IPS-18c (cell line): ENCODE measurements around the gene CD300LG.
"Not testable (repeated sequence)": the region's sequence is repeated elsewhere in the genome, so short reads cannot be mapped to it uniquely, and the experiment has no call there.

Experiments
- H3K4me3 ChIP-seq: 2 replicates; pipeline ENCODE4 v1.7.0; 2013; ENCODE audit warnings: low read depth, mild to moderate bottlenecking, low read length, moderate library complexity; ENCODE audit not compliant: insufficient read depth
- H3K9me3 ChIP-seq: one replicate; pipeline ENCODE4 v1.6.1; 2013; ENCODE audit warnings: mild to moderate bottlenecking, low read length, moderate library complexity; ENCODE audit not compliant: control insufficient read depth, insufficient read depth

The CD300LG gene, protein sequence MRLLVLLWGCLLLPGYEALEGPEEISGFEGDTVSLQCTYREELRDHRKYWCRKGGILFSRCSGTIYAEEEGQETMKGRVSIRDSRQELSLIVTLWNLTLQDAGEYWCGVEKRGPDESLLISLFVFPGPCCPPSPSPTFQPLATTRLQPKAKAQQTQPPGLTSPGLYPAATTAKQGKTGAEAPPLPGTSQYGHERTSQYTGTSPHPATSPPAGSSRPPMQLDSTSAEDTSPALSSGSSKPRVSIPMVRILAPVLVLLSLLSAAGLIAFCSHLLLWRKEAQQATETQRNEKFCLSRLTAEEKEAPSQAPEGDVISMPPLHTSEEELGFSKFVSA

DNA sequence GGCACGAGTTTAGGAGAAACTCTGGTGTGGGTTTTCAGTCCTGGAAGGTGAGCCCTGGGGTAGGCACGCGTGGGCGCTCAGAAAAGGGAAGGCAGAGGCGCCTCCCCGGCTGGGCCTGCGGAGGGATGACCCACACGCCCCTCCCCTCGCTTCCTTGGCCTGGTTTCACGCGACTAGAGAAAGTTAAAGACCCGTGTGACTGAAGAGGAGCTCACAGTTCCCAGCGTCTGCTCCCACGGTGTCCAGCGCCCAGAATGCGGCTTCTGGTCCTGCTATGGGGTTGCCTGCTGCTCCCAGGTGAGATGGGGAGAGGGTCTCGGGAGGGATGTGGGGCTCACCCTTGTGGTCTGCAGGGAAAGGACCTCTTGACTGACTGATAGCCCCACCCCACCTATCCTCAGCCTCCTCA is at the start of gene CD300LG:
TSS of gene CD300LG (plus strand) at position 214 of the 409 bp plus-strand sequence. CDS start at position 255, 41 bp downstream.
- Histone ChIP-seq H3K4me3 (no peak within 1 kb of the TSS; the same call in 1 of the 2 replicates), H3K9me3 (no peaks in the 10 kb centered on the region)

DNA sequence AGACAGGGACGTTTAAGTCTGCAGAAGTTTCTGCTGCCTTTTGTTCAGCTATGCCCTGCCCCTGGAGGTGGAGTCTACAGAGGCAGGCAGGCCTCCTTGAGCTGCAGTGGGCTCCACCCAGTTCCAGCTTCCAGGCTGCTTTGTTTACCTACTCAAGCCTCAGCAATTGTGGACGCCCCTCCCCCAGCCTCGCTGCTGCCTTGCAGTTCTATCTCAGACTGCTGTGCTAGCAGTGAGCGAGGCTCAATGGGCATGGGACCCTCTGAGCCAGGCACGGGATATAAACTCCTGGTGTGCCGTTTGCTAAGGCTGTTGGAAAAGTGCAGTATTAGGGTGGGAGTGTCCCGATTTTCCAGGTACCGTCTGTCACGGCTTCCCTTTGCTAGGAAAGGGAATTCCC is 49.0 kb upstream of the CD300LG start:
- not testable (repeated sequence) for H3K4me3 ChIP-seq, H3K9me3 ChIP-seq

DNA sequence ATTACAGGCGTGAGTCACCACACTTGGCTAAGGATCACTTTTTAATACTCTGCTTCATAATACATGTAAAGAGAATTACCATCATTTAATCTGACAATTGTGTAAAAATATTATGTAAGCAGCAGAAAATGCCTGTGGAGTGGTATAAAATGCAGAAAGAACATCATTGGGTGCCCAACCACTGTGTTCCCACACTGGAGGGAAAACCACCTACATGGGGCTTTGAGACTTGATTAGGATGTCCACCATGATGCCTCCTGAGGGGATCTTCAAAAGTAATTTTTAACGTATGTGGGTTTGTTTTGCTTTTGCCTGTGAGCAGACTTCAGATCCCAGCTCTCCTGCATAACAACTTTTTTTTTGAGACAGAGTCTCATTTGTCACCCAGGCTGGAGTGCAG is 47.9 kb upstream of the CD300LG start:
- Histone ChIP-seq H3K4me3 (no peak overlapping the region), H3K9me3 (peaks cover 2% of the 10 kb centered on the region)

DNA sequence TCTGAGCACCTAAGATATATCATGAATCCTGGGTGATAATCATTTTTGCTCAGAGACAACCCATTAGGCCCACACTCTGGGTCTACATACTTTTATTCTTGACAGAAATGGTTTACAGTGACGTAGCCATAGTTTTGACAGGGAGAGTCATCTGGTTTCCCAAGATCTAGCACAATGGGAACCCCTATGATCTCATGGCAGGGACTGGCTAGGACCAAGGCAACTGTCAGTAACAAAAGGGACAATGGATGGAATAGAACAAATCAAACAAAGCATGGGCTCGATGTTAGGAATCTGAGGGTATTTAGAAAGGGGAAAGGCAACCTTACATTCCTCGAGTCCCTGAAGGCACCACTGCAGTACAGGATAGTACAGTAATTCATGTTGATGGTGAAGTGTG is 46.2 kb upstream of the CD300LG start:
- no peak overlapping the region for H3K4me3 ChIP-seq
- peaks cover 2% of the 10 kb centered on the region for H3K9me3 ChIP-seq

DNA sequence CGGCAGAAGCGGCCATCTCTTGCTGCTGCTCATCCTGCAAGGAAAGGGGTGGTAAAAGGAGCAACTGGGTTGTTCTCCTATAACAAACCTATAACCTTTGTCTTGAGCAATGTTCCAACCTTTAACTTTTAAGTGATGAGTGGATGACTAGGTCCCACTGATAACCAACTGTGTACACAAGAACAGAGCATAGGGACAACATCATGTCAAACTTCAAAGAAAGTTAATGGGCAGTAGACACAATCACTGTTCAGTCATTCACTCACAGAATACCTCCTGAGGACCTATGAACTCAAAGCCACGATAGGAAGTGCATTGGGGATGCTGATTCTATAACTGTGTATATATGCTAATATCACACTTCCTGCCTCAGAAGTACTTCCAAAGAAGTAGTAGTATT is 45.1 kb upstream of the CD300LG start:
- no peak overlapping the region for H3K4me3 ChIP-seq

DNA sequence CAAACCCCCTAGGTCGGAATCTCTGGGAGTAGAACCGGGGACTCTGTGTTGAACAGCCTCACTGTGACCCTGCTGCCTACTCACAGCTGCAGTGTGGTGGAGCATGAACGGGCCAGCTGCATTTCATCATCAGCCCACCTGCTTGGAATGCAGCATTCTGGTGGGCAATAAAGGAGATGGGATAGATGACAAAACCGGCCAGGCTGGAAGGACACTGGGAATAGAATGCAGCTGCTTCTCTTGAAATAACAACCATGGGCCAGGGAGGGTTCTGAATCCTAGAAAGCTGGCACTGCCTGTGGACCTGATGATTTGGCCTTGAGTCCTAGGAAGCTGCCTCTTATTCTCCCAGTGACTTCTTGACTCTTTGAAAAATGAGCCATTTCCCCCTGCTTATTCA is 43.2 kb upstream of the CD300LG start:
- Histone ChIP-seq H3K9me3 (no peaks in the 10 kb centered on the region), H3K4me3 (no peak overlapping the region)

More for the DNA sequence above, 45.1 kb upstream of the CD300LG start:
- peaks cover 2% of the 10 kb centered on the region for H3K9me3 ChIP-seq

DNA sequence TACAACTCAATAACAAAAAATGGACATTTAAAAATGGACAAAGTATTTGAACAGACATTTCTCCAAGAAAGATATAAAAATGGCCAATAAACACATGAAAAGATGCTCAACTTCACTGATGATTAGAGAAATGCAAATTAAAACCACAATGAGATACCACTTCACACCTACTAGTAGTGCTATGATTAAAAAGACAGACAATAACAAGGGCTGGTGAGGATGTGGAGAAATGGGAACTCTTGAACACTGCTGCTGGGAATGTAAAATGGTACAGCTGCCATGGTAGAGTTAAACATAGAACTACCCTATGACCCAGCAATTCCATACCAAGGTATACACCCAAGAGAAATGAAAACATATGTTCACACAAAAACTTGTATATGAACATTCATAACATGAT is 41.9 kb upstream of the CD300LG start:
- no peaks in the 10 kb centered on the region for H3K9me3 ChIP-seq
- no peak overlapping the region for H3K4me3 ChIP-seq

DNA sequence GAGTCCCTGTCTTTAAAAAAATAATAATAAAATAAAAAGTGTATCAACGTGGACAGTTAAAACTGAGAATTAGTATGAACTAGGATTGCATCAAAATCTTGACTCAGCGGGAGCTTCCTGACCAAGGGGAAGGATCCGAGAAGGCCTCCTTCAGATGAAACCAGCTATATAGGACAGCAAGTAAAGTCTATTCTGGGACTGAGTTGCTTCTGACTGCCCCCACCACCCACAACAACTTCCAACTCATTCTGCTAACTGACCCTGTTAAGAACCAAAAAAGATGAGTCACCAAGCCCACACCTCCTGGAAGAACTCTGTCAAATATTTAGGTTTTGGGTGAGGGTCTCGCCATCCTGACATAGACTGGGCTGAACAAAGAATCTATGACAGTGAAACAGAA is 38.9 kb upstream of the CD300LG start:
- H3K9me3 ChIP-seq = no peaks in the 10 kb centered on the region
- H3K4me3 ChIP-seq = no peak overlapping the region

DNA sequence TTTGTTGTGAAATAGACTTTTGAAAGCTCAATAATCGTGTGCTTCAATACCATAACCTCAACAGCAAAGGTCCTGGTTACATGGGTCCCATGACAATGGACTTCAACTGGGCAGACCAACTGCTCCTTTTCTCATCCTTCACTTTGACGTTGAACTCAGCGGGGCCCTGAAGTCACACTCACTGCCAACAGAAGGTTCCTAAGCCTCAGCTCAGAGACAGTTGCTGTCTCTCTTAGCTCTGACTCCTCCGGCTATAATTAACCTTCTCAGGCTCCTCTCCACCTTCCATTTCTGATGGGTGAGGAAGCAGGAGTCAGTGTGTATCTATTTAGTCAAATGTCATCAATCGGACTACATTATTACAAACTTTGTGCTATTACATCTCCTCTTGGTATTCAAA is 37.9 kb upstream of the CD300LG start:
- Histone ChIP-seq H3K9me3 (no peaks in the 10 kb centered on the region), H3K4me3 (no peak overlapping the region)

DNA sequence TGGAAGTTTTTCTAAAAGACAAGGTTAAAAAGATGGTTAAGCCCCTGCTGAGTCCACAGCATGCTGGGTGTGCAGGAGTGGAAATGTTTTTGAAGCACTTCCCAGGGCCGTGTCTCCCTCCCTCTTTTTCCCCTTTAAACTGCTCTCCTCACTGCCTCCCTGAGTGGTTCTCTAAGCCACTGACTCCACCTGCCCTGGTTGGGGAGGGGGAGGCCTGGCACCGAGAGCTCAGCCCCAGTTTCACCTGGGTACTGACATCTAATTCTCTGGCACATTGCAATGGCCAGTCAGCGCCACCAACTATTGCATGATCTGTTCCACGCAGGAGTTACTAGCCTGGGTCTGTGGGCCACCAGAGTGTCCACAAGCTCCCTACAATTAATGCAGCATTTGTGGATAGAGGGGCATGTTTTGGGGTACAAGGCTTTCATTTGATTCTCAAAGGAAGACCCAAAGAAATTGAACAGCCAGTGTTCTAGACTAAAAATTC is 36.7 kb upstream of the CD300LG start:
- no peak overlapping the region for H3K4me3 ChIP-seq

DNA sequence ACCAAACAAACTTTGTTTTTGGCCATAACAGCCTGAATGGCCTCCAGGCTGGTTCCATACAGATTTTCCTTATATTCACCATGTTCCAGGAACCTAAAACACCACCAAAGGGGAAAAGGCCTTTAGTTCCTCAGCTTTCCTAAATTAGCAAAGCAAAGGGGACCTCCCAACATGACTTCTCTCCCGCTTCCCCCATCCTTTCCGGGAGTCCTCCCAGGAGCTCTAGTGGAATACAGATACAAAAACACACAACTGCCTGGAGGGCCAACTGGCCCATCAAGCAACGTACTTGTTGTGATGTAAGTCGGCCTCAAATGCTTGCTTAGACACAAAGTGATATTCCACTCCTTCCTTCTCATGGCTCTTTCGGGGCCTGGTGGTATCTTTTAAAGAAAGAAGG is 36.2 kb upstream of the CD300LG start:
- Histone ChIP-seq H3K4me3 (no peak overlapping the region), H3K9me3 (peaks cover 2% of the 10 kb centered on the region)

More for the DNA sequence above, 36.7 kb upstream of the CD300LG start:
- H3K9me3 ChIP-seq = no peaks in the 10 kb centered on the region

DNA sequence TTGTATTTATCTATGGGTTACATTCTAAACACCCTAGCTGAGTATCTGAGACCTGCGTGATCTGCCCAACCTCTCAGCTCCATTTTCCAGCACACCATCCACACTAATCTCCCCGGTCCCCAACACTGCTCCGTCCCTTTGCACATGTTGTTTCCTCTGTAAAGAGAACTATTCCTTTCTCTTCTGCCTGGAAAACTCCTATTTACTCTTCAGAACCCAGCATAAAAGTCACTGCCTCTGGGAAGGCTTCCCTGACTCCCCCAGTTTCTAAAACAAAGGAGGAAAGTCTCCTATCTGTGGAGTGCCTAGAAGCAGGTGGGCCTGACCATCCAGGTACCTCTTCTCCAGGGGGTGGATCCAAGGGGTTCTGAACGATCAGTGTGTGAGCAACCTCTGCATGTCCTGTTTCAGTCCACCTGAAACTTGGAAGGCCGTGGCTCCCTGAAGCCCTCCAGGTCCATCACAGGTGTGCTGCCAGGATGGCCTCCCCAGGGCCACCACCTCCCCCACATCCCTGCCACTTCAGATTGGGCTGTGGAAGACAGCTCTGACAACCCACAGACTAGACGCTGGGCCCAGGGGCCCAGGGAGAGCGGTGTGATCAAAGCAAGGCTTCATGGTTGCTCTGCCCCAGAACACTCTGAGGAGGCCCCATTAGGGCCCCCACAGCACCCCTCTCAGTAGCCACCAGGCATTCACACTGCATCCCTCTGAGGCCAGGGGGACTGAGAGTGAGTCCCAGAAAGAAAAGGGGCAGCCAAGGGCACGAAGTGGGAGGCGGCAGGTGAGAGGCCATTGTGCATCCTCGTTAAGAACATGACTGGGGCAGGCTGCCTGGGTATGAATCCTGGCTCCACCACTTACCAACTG is 34.3 kb upstream of the CD300LG start:
- Histone ChIP-seq H3K9me3 (peaks cover 2% of the 10 kb centered on the region), H3K4me3 (no peak overlapping the region)

DNA sequence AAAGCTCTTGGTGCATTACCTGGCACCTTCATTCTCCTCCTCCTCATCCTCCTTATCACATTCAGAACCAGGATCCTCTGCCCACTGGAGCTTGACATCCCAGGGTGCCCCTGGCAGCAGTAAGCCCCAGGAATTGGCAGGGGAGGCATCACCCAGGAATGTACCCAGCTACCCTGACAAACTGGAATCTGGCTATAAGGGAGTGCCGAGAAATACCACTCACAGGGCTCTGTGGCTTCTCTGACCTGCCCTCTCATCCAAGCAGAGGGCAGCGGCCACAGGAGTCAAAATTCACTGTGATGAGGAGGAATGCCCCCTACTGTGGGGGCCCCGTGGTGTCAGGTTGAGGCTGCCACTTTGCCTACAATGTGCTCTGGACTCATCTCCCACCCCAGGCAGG is 33.6 kb upstream of the CD300LG start:
- H3K9me3 ChIP-seq = peaks cover 2% of the 10 kb centered on the region
- H3K4me3 ChIP-seq = no peak overlapping the region

DNA sequence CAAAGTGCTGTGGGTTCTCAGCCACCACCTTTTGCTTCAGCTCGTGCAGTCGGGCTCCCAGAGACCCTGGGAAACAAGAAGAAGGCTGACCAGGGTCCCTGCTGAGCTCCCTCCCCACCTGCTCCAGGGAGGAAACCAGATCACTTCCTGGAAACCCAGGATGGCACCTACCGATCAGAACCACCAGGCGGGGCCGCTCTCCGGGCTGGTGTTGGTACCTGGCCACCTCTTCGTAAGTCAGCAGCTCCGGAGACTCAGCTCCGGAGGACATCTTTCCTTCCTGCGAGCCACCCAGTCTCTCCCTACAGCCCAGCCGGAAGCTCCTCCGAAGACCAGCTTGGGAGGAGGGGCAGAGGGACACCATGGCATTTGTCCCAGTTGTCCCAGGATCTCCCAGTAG is 33.0 kb upstream of the CD300LG start:
- no peak overlapping the region for H3K4me3 ChIP-seq
- peaks cover 2% of the 10 kb centered on the region for H3K9me3 ChIP-seq

DNA sequence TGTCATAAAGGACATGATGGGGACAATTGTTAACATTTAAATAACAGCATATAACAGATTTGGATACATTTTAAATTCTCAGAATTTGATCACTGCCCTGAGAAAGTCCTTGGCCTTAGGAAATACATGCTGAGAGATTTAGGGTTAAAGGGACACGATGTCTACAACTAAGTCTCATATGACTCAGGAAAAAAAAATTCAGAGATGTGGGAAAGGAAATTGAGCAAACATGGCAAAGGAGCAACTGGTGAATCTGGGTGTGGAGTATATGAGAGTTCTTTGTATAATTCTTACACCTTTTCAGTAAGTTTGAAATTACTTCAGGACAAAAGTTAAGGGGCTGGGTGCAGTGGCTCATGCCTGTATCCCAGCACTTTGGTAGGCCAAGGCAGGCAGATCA is 32.3 kb upstream of the CD300LG start:
- no peak overlapping the region for H3K4me3 ChIP-seq
- peaks cover 2% of the 10 kb centered on the region for H3K9me3 ChIP-seq

DNA sequence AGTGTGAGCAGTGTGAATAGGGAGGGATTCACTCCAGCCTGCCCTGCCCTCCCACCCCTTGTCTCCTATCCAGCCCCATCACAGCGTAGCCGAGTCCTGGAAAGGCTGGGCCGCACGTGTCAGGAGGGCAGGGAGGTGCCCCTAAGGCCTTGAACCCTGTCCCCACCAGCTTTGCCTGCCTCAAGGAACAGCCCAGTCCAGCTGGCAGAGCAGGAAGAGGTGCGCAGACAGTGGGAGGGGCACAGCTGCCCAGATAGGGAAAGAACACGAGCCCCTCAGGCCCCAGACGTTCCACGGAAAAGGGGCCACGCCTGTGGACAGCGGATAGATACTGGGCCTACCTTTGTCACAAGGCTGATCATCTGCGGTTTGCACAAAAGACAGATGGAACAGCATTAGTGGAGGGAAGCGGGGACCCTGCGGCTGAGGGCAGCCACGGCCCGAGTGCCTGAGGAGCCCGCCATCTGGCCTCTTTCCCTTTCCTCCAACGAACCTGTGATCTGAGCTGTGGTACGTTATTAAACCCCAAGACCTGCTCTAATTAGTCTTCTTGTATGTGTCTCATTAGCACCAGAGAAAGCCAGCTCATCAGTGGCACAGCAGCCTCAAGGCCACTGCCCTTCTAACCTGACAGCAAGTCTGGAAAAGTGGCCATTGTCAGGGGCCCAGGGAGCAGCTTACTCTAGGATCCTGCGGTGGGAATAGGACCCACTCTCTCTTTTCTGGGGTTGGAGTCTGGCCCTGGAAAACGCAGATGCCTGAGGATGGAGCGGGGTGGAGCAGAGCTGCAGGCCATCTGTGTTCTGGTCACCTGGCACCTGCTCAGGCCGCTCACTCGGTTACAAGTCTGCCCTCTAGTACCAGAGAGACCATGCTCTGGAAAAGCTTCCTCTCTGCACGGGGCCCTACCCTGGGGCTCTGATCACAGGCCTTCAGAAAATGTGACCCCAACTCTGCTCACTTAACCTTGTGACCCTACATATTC is 30.3 kb upstream of the CD300LG start:
- Histone ChIP-seq H3K9me3 (peaks cover 2% of the 10 kb centered on the region), H3K4me3 (no peak overlapping the region)

DNA sequence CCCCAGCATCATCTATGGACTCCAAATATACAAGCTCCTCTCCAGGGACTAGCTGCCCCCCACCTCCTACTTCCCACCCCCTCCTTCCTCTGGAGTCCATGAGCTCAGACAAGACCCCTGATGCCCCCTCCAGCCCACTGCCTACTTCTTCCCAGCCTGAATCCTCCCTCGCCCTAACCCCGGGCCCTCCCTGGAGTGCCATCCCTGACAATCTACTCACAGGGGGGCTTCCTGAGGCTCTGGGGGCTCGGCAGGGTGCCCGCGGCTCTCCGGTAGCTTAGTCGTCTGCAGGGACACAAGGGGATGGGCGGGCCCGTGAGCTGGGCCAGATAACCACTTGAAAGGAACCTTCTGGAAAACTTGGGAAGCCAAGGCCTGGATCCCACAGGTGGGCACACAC is 29.1 kb upstream of the CD300LG start:
- Histone ChIP-seq H3K9me3 (peaks cover 2% of the 10 kb centered on the region), H3K4me3 (no peak overlapping the region)
